Renal pelvis (tissue), 4 donors: ENCODE data around the gene PRDM5. TPM values are rescaled to one million over a fixed set of nuclear protein-coding genes. Genes with fewer than 3 reads are reported as not detected.

Experiments used
- DNase-seq: peaks from one replicate; pipeline ENCODE4 v3.0.0-alpha.2; 2013
- polyA plus RNA-seq, 3 donors: library from polyadenylated mRNA; unstranded; fragments of 120-200 nt; gene quantifications; one replicate each; pipeline ENCODE4 v1.2.1, GENCODE V29; 2013; ENCODE audit not compliant: insufficient read length in 3 of 3

Gene PRDM5
- polyA plus RNA-seq, 3 donors, result 13.7 to 18.1 (median 15.4) TPM

GRCh38 chr4:120918788-120919187, 3.7 kb downstream of the PRDM5 start:
- DNase-seq, result no peak

GRCh38 chr4:120918092-120918491, 4.4 kb downstream of the PRDM5 start:
- DNase-seq, result no peak

GRCh38 chr4:120916937-120917336, 5.6 kb downstream of the PRDM5 start:
- DNase-seq, result no peak

- DNase-seq, result no peak
Measured at GRCh38 chr4:120915336-120915735, 7.2 kb downstream of the PRDM5 start.

- DNase-seq, result no peak
Measured at GRCh38 chr4:120903419-120903818, 19.1 kb downstream of the PRDM5 start.

GRCh38 chr4:120902925-120903324, 19.6 kb downstream of the PRDM5 start:
- no peak for DNase-seq

GRCh38 chr4:120901731-120902130, 20.8 kb downstream of the PRDM5 start:
- DNase-seq, result no peak

- DNase-seq, result no peak
Measured at GRCh38 chr4:120897981-120898719, 24.4 kb downstream of the PRDM5 start.

GRCh38 chr4:120895554-120895953, 27.0 kb downstream of the PRDM5 start:
- DNase-seq, result no peak

GRCh38 chr4:120893314-120893713, 29.2 kb downstream of the PRDM5 start:
- no peak for DNase-seq

- no peak for DNase-seq
Measured at GRCh38 chr4:120886191-120886590, 36.3 kb downstream of the PRDM5 start.

GRCh38 chr4:120881846-120882245, 40.7 kb downstream of the PRDM5 start:
- no peak for DNase-seq

GRCh38 chr4:120881351-120881750, 41.2 kb downstream of the PRDM5 start:
- DNase-seq, result no peak

GRCh38 chr4:120877021-120877420, 45.5 kb downstream of the PRDM5 start:
- DNase-seq, result no peak

- no peak for DNase-seq
Measured at GRCh38 chr4:120874792-120875774, 47.4 kb downstream of the PRDM5 start.

- no peak for DNase-seq
Measured at GRCh38 chr4:120873554-120873953, 49.0 kb downstream of the PRDM5 start.

- DNase-seq, result no peak
Measured at GRCh38 chr4:120871173-120871572, 51.4 kb downstream of the PRDM5 start.

GRCh38 chr4:120870279-120870673, 52.2 kb downstream of the PRDM5 start:
- DNase-seq, result no peak

GRCh38 chr4:120869613-120870278, 52.8 kb downstream of the PRDM5 start:
- DNase-seq, result peak; percentile 30

- no peak for DNase-seq
Measured at GRCh38 chr4:120867506-120867905, 55.0 kb downstream of the PRDM5 start.

- peak; percentile 45 for DNase-seq
Measured at GRCh38 chr4:120865985-120866384, 56.5 kb downstream of the PRDM5 start.

GRCh38 chr4:120864969-120865368, 57.6 kb downstream of the PRDM5 start:
- DNase-seq, result no peak
